ENCODE measurements around the gene MYEOV.

GRCh38 chr11:69333149-69333710, 39.3 kb downstream of the MYEOV start:
- TF ChIP-seq CTCF (conservative IDR thresholded peaks at IDR 0.05; ENCODE audit: low read depth in 2 of 2), result no peak
- no peak for TF ChIP-seq JUNB (IDR thresholded peaks at IDR 0.05; ENCODE audit: unreplicated experiment)
- no peak for TF ChIP-seq POLR2AphosphoS5 (IDR thresholded peaks at IDR 0.05; ENCODE audit: low read depth)
- TF ChIP-seq EZH2phosphoT487 (IDR thresholded peaks at IDR 0.05; ENCODE audit: unreplicated experiment), result no peak
- TF ChIP-seq REST (IDR thresholded peaks at IDR 0.05; ENCODE audit: unreplicated experiment), result no peak
